SK-N-SH (cell line): ENCODE data around the gene PRELP. TPM values are rescaled to one million over a fixed set of nuclear protein-coding genes. Genes with fewer than 3 reads are reported as not detected.

ENCODE experiments used
- CTCF ChIA-PET: fragments of 300-600, 350-600 bp; formaldehyde crosslinking; extraction: SDS; loops from one replicate; lab custom pipeline; 2021; lab: Yijun Ruan, JAX
- POLR2A ChIA-PET: fragments of 350-600 bp; sonication (Branson Sonifier 250); formaldehyde crosslinking; extraction: SDS; loops from one replicate; lab custom pipeline; 2020; ENCODE audit warnings: antibody characterized with exemption, inconsistent platforms; lab: Yijun Ruan, JAX
- DNase-seq: peaks from one replicate; pipeline ENCODE4 v3.0.0; 2012
- H2AFZ ChIP-seq: fragments of 200-600 bp; sonication (generic); 2 replicates; pipeline ENCODE4 v1.8.1; 2016; ENCODE audit warnings: antibody characterized with exemption, mild to moderate bottlenecking, low read depth
- H3F3A ChIP-seq: fragments of 200-600 bp; sonication (generic); replicated peaks from 2 replicates; pipeline ENCODE3; 2016; ENCODE audit warnings: antibody characterized with exemption, mild to moderate bottlenecking; ENCODE audit not compliant: insufficient read depth
- H3K27ac ChIP-seq, 2 experiments: fragments of 200-500 bp in 1 of 2; fragments of 200-600 bp in 1 of 2; sonication (Bioruptor generic) in 1 of 2; sonication (generic), shearing (Covaris generic) in 1 of 2; 2 replicates each; pipeline versions ENCODE4 v1.5.1 to v1.6.1; 2014 to 2016; ENCODE audit warnings: low read depth in 2 of 2, inconsistent platforms in 1 of 2, low read length in 1 of 2, mild to moderate bottlenecking in 1 of 2, mixed read lengths in 1 of 2
- H3K27me3 ChIP-seq: fragments of 200-600 bp; sonication (generic), shearing (Covaris generic); 2 replicates; pipeline ENCODE4 v1.6.1; 2016; ENCODE audit warnings: mixed run types; ENCODE audit not compliant: insufficient read depth
- H3K36me3 ChIP-seq, 2 experiments: fragments of 200-500 bp in 1 of 2; fragments of 200-600 bp in 1 of 2; sonication (Bioruptor generic) in 1 of 2; sonication (generic) in 1 of 2; replicated peaks in 1 of 2; 2 replicates each; pipeline versions ENCODE3 to v1.5.1; 2014 to 2016; ENCODE audit warnings: low read length in 1 of 2, mild to moderate bottlenecking in 1 of 2; ENCODE audit not compliant: insufficient read depth in 2 of 2, control insufficient read depth in 1 of 2
- H3K4me1 ChIP-seq, 2 experiments: fragments of 200-500 bp in 1 of 2; fragments of 200-600 bp in 1 of 2; sonication (Bioruptor generic) in 1 of 2; sonication (generic), shearing (Covaris generic) in 1 of 2; 2 replicates each; pipeline versions ENCODE4 v1.5.1 to v1.6.1; 2014 to 2016; ENCODE audit warnings: low read depth in 1 of 2, low read length in 1 of 2, mixed run types in 1 of 2; ENCODE audit not compliant: insufficient read depth in 2 of 2, control insufficient read depth in 1 of 2
- H3K4me2 ChIP-seq: fragments of 200-600 bp; sonication (generic), shearing (Covaris generic); 2 replicates; pipeline ENCODE4 v1.6.1; 2017; ENCODE audit warnings: mixed run types
- H3K4me3 ChIP-seq, 2 experiments: fragments of 200-500 bp in 1 of 2; fragments of 200-600 bp in 1 of 2; sonication (Bioruptor generic) in 1 of 2; sonication (generic), shearing (Covaris generic) in 1 of 2; 2 replicates each; pipeline versions ENCODE4 v1.5.1 to v1.8.1; 2014 to 2016; ENCODE audit warnings: low read depth in 2 of 2, inconsistent platforms in 1 of 2, low read length in 1 of 2, mild to moderate bottlenecking in 1 of 2, mixed read lengths in 1 of 2, moderate library complexity in 1 of 2
- H3K79me2 ChIP-seq: fragments of 200-600 bp; sonication (generic); 2 replicates; pipeline ENCODE4 v1.8.1; 2017; ENCODE audit warnings: mild to moderate bottlenecking; ENCODE audit not compliant: insufficient read depth
- H3K9ac ChIP-seq: fragments of 200-600 bp; sonication (generic); 2 replicates; pipeline ENCODE4 v1.6.1; 2017; ENCODE audit warnings: mixed run types
- H3K9me2 ChIP-seq: fragments of 200-600 bp; sonication (generic); 2 replicates; pipeline ENCODE4 v1.6.1; 2017; ENCODE audit warnings: mixed run types
- H3K9me3 ChIP-seq: fragments of 200-600 bp; sonication (generic); 2 replicates; pipeline ENCODE4 v1.6.1; 2017; ENCODE audit warnings: mixed run types, mild to moderate bottlenecking, moderate library complexity
- H4K20me1 ChIP-seq: fragments of 200-600 bp; sonication (generic); 2 replicates; pipeline ENCODE4 v1.6.1; 2017; ENCODE audit warnings: mild to moderate bottlenecking, mixed run types; ENCODE audit not compliant: insufficient read depth
- CHD2 ChIP-seq: fragments of 150-350 bp; IDR thresholded peaks from 2 replicates; pipeline ENCODE4 v1.6.1; 2018; ENCODE audit warnings: low read length; ENCODE audit not compliant: partially characterized antibody
- CTCF ChIP-seq: fragments of 200-600 bp; sonication (generic); IDR thresholded peaks from 2 replicates; pipeline ENCODE4 v1.6.1; 2017; ENCODE audit warnings: antibody characterized with exemption, mild to moderate bottlenecking, moderate library complexity
- FOSL2 ChIP-seq: IDR thresholded peaks from 2 replicates; pipeline ENCODE4 v1.4.0; 2012; ENCODE audit warnings: low read depth, mild to moderate bottlenecking, moderate library complexity, borderline replicate concordance
- FOXJ3 ChIP-seq: sonication (generic); formaldehyde crosslinking; IDR thresholded peaks from 2 replicates; pipeline ENCODE4 v1.5.1; 2020; ENCODE audit warnings: mild to moderate bottlenecking, missing genetic modification reagents
- GABPA ChIP-seq: IDR thresholded peaks from 2 replicates; pipeline ENCODE4 v1.4.0; 2012; ENCODE audit warnings: low read depth, mild to moderate bottlenecking
- IRF3 ChIP-seq: fragments of 150-350 bp; IDR thresholded peaks from 2 replicates; pipeline ENCODE4 v1.6.1; 2016; ENCODE audit warnings: mild to moderate bottlenecking, low read depth, low read length
- JUND ChIP-seq: IDR thresholded peaks from 2 replicates; pipeline ENCODE4 v1.4.0; 2012
- MXI1 ChIP-seq: IDR thresholded peaks from 2 replicates; pipeline ENCODE4 v1.6.1; 2012; ENCODE audit warnings: mild to moderate bottlenecking, low read depth, low read length, improper control_type of control experiment
- NFIC ChIP-seq: IDR thresholded peaks from 2 replicates; pipeline ENCODE4 v1.4.0; 2012; ENCODE audit warnings: borderline replicate concordance
- POLR2AphosphoS5 ChIP-seq: IDR thresholded peaks from 2 replicates; pipeline ENCODE4 v1.6.1; 2012; ENCODE audit warnings: low read depth, low read length
- SIN3A ChIP-seq: IDR thresholded peaks from 2 replicates; pipeline ENCODE4 v1.6.1; 2012; ENCODE audit warnings: low read depth, mild to moderate bottlenecking, low read length, moderate library complexity, borderline replicate concordance
- TAF1 ChIP-seq: IDR thresholded peaks from 2 replicates; pipeline ENCODE4 v1.6.1; 2012; ENCODE audit warnings: low read depth, mild to moderate bottlenecking, low read length, moderate library complexity, borderline replicate concordance
- TCF12 ChIP-seq: IDR thresholded peaks from 2 replicates; pipeline ENCODE4 v1.4.0; 2012
- TEAD4 ChIP-seq: IDR thresholded peaks from 2 replicates; pipeline ENCODE4 v1.4.0; 2012; ENCODE audit warnings: mild to moderate bottlenecking, borderline replicate concordance; ENCODE audit not compliant: insufficient read depth
- USF1 ChIP-seq: IDR thresholded peaks from 2 replicates; pipeline ENCODE4 v1.4.0; 2012; ENCODE audit warnings: low read depth, borderline replicate concordance
- YY1 ChIP-seq: IDR thresholded peaks from 2 replicates; pipeline ENCODE4 v1.4.0; 2012; ENCODE audit warnings: low read depth, mild to moderate bottlenecking
- WGBS: methylation state at CpG from one replicate; pipeline ENCODE4 v1.1.6; 2017; ENCODE audit warnings: low lambda C conversion rate; 5-methylcytosine and 5-hydroxymethylcytosine counted together
- polyA plus RNA-seq, 3 experiments: library from polyadenylated mRNA; depleted of rRNA; stranded (reverse); fragments of >200 nt; gene quantifications; 2 replicates each; pipeline ENCODE4 v1.2.3, GENCODE V29; 2012
- TF ChIP-seq, protein P1 (sequence below): fragments of 150-350 bp; IDR thresholded peaks from 2 replicates; pipeline ENCODE4 v1.6.1; 2017; ENCODE audit warnings: antibody characterized with exemption, low read length, low read depth, borderline replicate concordance
- TF ChIP-seq, protein P2 (sequence below): IDR thresholded peaks from 2 replicates; pipeline ENCODE4 v1.4.0; 2012; ENCODE audit warnings: low read depth, borderline replicate concordance

Gene PRELP
- polyA plus RNA-seq, 1 of the 3 experiments (the other 2 are of a cell fraction) = 0.48 TPM

DNA sequence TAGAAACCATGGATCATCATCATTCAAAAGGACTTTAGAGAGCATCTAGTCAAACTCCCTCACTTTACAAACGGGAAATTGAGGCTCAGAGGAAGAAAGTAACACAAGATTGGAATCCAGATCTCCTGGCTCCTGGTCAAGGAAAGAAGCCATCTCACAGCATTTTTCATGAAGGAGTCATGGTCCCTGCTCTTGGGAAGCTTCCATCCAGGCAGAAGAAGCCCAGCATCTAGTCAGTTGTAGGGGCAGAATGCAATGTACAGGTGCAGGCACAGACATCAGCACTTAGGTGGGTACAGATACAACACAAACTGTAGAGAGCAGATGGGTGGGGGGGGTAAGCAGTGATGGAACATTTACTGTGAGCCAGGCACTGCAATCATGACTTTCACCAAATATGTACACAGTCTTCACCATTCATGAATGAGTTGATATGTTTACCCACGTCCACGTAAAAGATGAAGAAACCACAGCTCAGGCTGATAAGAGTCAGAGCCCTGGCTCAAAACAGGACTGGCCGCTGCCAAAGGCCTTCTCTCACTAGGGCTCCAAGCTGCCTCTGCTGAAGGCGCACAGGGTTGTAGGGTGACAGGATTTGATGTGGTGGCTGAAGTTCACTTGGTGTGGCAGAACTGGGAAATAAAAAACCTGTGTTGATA, 62.3 kb downstream of the PRELP start:
- CTCF ChIA-PET = interaction anchor here (0.8 to 1.2 kb wide), 3 partner anchors 8 to 164 kb away, joined by 3 to 4 read pairs (median 3); no protein-coding TSS in a partner anchor
- Histone ChIP-seq H3K9me2 (no peaks in the 10 kb centered on the region), H2AFZ (no peak overlapping the region), H3K27me3 (no peaks in the 10 kb centered on the region)
- DNase-seq = no peak
- no peak for TF ChIP-seq TCF12
- TF ChIP-seq FOXJ3 (CRISPR knock-in tag) = no peak
- TF ChIP-seq JUND = 0 out of 2 replicates have a peak, but pooled peaks have one; percentile 2
- TF ChIP-seq TEAD4 = no peak
- no peak for TF ChIP-seq USF1
- TF ChIP-seq YY1 = no peak
- TF ChIP-seq NFIC = peak; percentile 29; the same call in 1 of the 2 replicates
- no peak for TF ChIP-seq SIN3A
- TF ChIP-seq GABPA = no peak
- TF ChIP-seq, protein P1, sequence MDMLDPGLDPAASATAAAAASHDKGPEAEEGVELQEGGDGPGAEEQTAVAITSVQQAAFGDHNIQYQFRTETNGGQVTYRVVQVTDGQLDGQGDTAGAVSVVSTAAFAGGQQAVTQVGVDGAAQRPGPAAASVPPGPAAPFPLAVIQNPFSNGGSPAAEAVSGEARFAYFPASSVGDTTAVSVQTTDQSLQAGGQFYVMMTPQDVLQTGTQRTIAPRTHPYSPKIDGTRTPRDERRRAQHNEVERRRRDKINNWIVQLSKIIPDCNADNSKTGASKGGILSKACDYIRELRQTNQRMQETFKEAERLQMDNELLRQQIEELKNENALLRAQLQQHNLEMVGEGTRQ = no peak
- TF ChIP-seq TAF1 = no peak
- TF ChIP-seq, protein P2, sequence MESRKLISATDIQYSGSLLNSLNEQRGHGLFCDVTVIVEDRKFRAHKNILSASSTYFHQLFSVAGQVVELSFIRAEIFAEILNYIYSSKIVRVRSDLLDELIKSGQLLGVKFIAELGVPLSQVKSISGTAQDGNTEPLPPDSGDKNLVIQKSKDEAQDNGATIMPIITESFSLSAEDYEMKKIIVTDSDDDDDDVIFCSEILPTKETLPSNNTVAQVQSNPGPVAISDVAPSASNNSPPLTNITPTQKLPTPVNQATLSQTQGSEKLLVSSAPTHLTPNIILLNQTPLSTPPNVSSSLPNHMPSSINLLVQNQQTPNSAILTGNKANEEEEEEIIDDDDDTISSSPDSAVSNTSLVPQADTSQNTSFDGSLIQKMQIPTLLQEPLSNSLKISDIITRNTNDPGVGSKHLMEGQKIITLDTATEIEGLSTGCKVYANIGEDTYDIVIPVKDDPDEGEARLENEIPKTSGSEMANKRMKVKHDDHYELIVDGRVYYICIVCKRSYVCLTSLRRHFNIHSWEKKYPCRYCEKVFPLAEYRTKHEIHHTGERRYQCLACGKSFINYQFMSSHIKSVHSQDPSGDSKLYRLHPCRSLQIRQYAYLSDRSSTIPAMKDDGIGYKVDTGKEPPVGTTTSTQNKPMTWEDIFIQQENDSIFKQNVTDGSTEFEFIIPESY = no peak
- peak; percentile 42; the same call in 1 of the 2 replicates for TF ChIP-seq FOSL2
- TF ChIP-seq, all 33 proteins: peak for 3
- Histone ChIP-seq H3K4me3 (no peak overlapping the region), H4K20me1 (no peaks in the 10 kb centered on the region), H3K36me3 (no peaks in the 10 kb centered on the region), H3K4me2 (0 out of 2 replicates have a peak overlapping the region, but pooled peaks have one; percentile 22), H3K4me1 (peaks cover 4 to 38% of the 10 kb centered on the region in 2 experiments), H3F3A (peaks cover 40% of the 10 kb centered on the region), H3K79me2 (no peaks in the 10 kb centered on the region), H3K27ac (0 out of 4 replicates have a peak overlapping the region, but pooled peaks of 1 of the 2 experiments have one; percentile 95), H3K9me3 (no peaks in the 10 kb centered on the region), H3K9ac (no peak overlapping the region)
- WGBS = 74% methylated on average over 5 of the region's 5 CpGs
- POLR2A ChIA-PET = no interaction called here

DNA sequence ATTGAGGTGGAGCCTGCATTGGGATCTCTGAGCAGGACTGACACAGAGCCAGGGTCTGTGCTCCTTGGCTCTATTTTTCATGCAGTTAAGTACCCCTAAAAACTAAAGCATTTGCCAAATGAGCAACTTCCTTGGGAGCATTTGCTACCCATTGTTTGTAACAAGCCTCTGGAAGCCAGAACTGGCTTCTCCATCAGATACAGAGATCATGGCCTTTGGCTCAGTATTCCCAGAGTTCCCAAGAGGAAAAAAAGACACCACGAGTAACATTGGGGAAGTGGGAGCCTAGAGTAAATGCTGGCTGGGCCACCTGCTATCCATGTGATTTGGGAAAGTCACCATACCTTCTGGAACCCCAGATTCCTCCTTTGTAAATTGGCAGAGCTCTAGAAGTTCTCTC, 63.1 kb downstream of the PRELP start:
- no peaks in the 10 kb centered on the region for H3K27me3 ChIP-seq
- no peaks in the 10 kb centered on the region for H3K79me2 ChIP-seq
- no peaks in the 10 kb centered on the region for H3K9me3 ChIP-seq
- peaks cover 2 to 32% of the 10 kb centered on the region in 2 experiments for H3K4me1 ChIP-seq
- H3K4me3 ChIP-seq = no peak overlapping the region
- no peaks in the 10 kb centered on the region for H3K9me2 ChIP-seq
- WGBS = 47% methylated on average over 1 of the region's 1 CpG
- no peak overlapping the region for H3K27ac ChIP-seq
- H4K20me1 ChIP-seq = no peaks in the 10 kb centered on the region
- no peak overlapping the region for H2AFZ ChIP-seq
- no peaks in the 10 kb centered on the region for H3K36me3 ChIP-seq
- ChIA-PET CTCF (no interaction called here), POLR2A (no interaction called here)
- no peak for DNase-seq
- H3F3A ChIP-seq = peaks cover 32% of the 10 kb centered on the region
- no peak overlapping the region for H3K9ac ChIP-seq
- no peak overlapping the region for H3K4me2 ChIP-seq
- TF ChIP-seq MXI1 = no peak
- TF ChIP-seq CTCF = no peak
- no peak for TF ChIP-seq CHD2
- no peak for TF ChIP-seq FOXJ3 (CRISPR knock-in tag)
- TF ChIP-seq TCF12 = no peak
- TF ChIP-seq IRF3 = no peak
- no peak for TF ChIP-seq POLR2AphosphoS5
